ENCODE results near the gene KLF5.

DNA sequence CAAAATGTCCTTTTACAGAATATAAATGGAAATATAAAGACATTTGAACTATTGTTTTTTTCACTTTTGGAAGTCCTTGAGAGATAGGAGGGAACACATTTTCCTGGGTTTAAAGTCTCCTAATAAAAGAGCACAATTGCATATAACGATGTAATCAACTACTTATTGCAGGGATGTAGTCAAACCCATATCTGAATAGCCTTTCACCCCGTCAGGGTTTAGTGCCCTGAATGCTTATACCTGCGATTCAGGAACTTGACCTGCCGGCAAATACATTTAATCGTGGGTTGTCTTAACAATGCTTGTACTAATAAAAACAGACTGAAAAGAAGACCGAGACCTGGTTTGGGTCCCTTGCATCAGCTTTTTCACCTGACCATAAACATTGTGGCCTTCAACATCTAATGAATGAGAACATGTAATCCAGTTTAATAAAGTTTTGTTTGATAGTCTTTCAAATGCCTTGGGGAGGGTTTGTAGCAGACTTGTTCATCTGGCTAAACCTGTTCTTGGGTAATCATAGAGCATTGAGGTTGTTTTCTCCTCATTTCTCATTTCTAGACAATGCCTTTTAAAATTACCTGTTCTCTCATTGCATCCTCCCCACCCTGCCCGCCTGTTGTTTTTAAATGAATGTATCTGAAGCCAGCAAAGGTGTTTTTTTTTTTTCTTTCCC lies 7.0 kb downstream of the KLF5 start:
- no peak for TF ChIP-seq YY1 (IDR thresholded peaks at IDR 0.05; ENCODE audit: insufficient read depth, insufficient read length)
- TF ChIP-seq ZNF274 (IDR thresholded peaks at IDR 0.05; ENCODE audit: low read depth, low read length), result no peak
- no peak for TF ChIP-seq SUZ12 (IDR thresholded peaks at IDR 0.05; ENCODE audit: extremely low read depth, insufficient read depth, insufficient read length)
